ENCODE data around the gene IQCF2.
"Not testable (repeated sequence)": the region's sequence is repeated elsewhere in the genome, so short reads cannot be mapped to it uniquely, and the experiment has no call there.

The IQCF2 gene

GRCh38 chr3:51897391-51897790 is 36.0 kb downstream of the IQCF2 start:
- Histone ChIP-seq H3K4me3 (no peak overlapping the region), H3K27ac (no peak overlapping the region), H3K4me2 (no peak overlapping the region), H3K36me3 (no peaks in the 10 kb centered on the region), H3K27me3 (no peaks in the 10 kb centered on the region), H3K9me3 (no peaks in the 10 kb centered on the region), H4K20me1 (no peaks in the 10 kb centered on the region), H3K9ac (no peak overlapping the region), H3K4me1 (no peaks in the 10 kb centered on the region)
- no peak for TF ChIP-seq Cebpa-rat (IDR thresholded peaks at IDR 0.05)

- not testable (repeated sequence) for H3K9ac ChIP-seq, H4K20me1 ChIP-seq, H3K4me1 ChIP-seq, H3K4me2 ChIP-seq, H3K27me3 ChIP-seq, H3K27ac ChIP-seq, H3K36me3 ChIP-seq, H3K4me3 ChIP-seq
- peaks cover 10% of the 10 kb centered on the region for H3K9me3 ChIP-seq
Measured at GRCh38 chr3:51900043-51900442, 38.6 kb downstream of the IQCF2 start.

DNA sequence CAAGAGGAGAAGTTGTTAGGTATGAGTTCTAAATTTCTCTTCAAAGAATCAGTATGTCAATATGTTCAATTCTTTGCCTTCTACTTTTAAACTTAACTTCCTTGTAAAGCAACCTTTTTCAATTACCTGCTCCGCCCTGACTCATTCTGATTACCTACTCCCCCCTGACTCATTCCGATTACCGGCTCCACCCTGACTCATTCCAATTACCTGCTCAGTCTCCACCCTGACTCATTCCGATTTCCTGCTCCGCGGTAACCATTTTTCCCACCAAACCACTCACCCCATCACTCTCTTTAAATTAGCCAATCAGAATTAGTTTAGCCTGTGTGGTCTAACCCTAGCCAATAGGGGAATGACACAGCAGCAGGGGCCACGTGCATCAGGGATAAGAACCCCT is 40.9 kb downstream of the IQCF2 start:
- H3K36me3 ChIP-seq, H3K9ac ChIP-seq, H3K4me1 ChIP-seq, H3K27me3 ChIP-seq, H3K4me3 ChIP-seq, H3K4me2 ChIP-seq, H3K27ac ChIP-seq, H4K20me1 ChIP-seq: not testable (repeated sequence)
- peaks cover 29% of the 10 kb centered on the region for H3K9me3 ChIP-seq

GRCh38 chr3:51904034-51904823 is 42.8 kb downstream of the IQCF2 start:
- no peak for TF ChIP-seq Cebpa-rat (IDR thresholded peaks at IDR 0.05)
- Histone ChIP-seq H3K27me3 (no peaks in the 10 kb centered on the region), H4K20me1 (no peaks in the 10 kb centered on the region), H3K27ac (no peak overlapping the region), H3K9me3 (peaks cover 47% of the 10 kb centered on the region), H3K4me3 (no peak overlapping the region), H3K36me3 (no peaks in the 10 kb centered on the region), H3K4me1 (0 out of 2 replicates have a peak, but pooled peaks cover 5% of the 10 kb centered on the region), H3K9ac (no peak overlapping the region), H3K4me2 (no peak overlapping the region)

DNA sequence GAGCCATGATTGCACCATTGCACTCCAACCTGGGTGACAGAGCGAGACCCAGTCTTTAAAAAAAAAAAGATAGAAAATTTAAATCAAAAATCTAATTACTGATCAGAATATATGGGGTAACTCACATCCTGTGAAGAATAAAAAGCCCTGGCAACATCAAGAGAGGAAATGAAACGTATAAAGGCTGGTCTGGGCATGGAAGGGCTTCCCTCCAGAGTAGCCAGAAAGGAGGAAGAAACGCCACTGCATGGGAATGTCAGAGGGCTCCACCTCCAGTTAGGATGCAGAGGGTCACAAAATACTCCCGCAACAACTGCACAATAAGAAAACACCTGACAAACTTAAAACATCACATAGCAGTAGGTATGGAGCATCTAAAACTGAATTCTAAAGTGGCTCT is 46.6 kb downstream of the IQCF2 start:
- Histone ChIP-seq H3K4me2 (no peak overlapping the region), H3K36me3 (no peaks in the 10 kb centered on the region), H4K20me1 (no peaks in the 10 kb centered on the region), H3K4me3 (no peak overlapping the region), H3K9me3 (peaks cover 58% of the 10 kb centered on the region), H3K27ac (no peak overlapping the region), H3K4me1 (0 out of 2 replicates have a peak, but pooled peaks cover 5% of the 10 kb centered on the region), H3K9ac (no peak overlapping the region), H3K27me3 (no peaks in the 10 kb centered on the region)
- no peak for TF ChIP-seq Cebpa-rat (IDR thresholded peaks at IDR 0.05)

Data from BLaER1 (cell line).